GM23338 (cell line): ENCODE results near the gene PLOD3. TPM values are rescaled to one million over a fixed set of nuclear protein-coding genes. Genes with fewer than 3 reads are reported as not detected.

Experiments used
- ATAC-seq: fragments of 200-7000 bp; cut with Tn5 transposase; 3 replicates; pipeline ENCODE4 v1.9.1; 2020
- DNase-seq: peaks from one replicate; pipeline ENCODE4 v3.0.0-alpha.2; 2015; ENCODE audit warnings: low spot score
- H2AFZ ChIP-seq: fragments of 200-600 bp; sonication (generic); 2 replicates; pipeline ENCODE4 v1.8.0; 2016; ENCODE audit warnings: antibody characterized with exemption, mild to moderate bottlenecking, moderate library complexity
- H3F3A ChIP-seq: fragments of 200-600 bp; sonication (generic); replicated peaks from 2 replicates; pipeline ENCODE4 v1.8.0; 2017; ENCODE audit warnings: antibody characterized with exemption, mixed run types, low read depth
- H3K27ac ChIP-seq: fragments of 200-600 bp; sonication (generic); 2 replicates; pipeline ENCODE4 v1.6.1; 2016; ENCODE audit warnings: low read depth
- H3K27me3 ChIP-seq: fragments of 200-600 bp; sonication (generic); 2 replicates; pipeline ENCODE4 v1.8.0; 2016; ENCODE audit warnings: mild to moderate bottlenecking, mixed run types, moderate library complexity; ENCODE audit not compliant: insufficient read depth
- H3K36me3 ChIP-seq: fragments of 200-600 bp; sonication (generic); 2 replicates; pipeline ENCODE4 v1.8.0; 2016; ENCODE audit warnings: mild to moderate bottlenecking; ENCODE audit not compliant: insufficient read depth
- H3K4me1 ChIP-seq: fragments of 200-600 bp; sonication (generic); 2 replicates; pipeline ENCODE4 v1.8.0; 2016; ENCODE audit warnings: mild to moderate bottlenecking, moderate library complexity; ENCODE audit not compliant: insufficient read depth
- H3K4me2 ChIP-seq: fragments of 200-600 bp; sonication (generic); 2 replicates; pipeline ENCODE4 v1.7.1; 2017; ENCODE audit warnings: mixed run types
- H3K4me3 ChIP-seq: fragments of 200-600 bp; sonication (generic); 2 replicates; pipeline ENCODE4 v1.6.1; 2016; ENCODE audit warnings: mixed run types
- H3K79me2 ChIP-seq: fragments of 200-600 bp; sonication (generic); replicated peaks from 2 replicates; pipeline ENCODE4 v1.8.0; 2017; ENCODE audit warnings: mild to moderate bottlenecking; ENCODE audit not compliant: insufficient read depth
- H3K9me2 ChIP-seq: fragments of 200-600 bp; sonication (generic); 2 replicates; pipeline ENCODE4 v1.8.0; 2017; ENCODE audit not compliant: insufficient read depth
- H4K20me1 ChIP-seq: fragments of 200-600 bp; sonication (generic); replicated peaks from 2 replicates; pipeline ENCODE4 v1.8.0; 2017; ENCODE audit warnings: mild to moderate bottlenecking; ENCODE audit not compliant: insufficient read depth
- H3K27ac Mint-ChIP-seq: 2 replicates; pipeline ENCODE4 v1.8.0; 2020; ENCODE audit warnings: inconsistent platforms, mild to moderate bottlenecking, moderate library complexity, mixed read lengths
- H3K27me3 Mint-ChIP-seq: 3 replicates; pipeline ENCODE4 v1.8.0; 2022; ENCODE audit warnings: low read depth, mild to moderate bottlenecking, moderate library complexity, mixed read lengths, inconsistent platforms; ENCODE audit not compliant: insufficient read depth, poor library complexity
- H3K36me3 Mint-ChIP-seq: 3 replicates; pipeline ENCODE4 v1.8.0; 2021; ENCODE audit warnings: low read depth, mild to moderate bottlenecking, inconsistent platforms, moderate library complexity, mixed read lengths
- H3K4me1 Mint-ChIP-seq: 3 replicates; pipeline ENCODE4 v1.8.0; 2020; ENCODE audit warnings: mild to moderate bottlenecking, inconsistent platforms, mixed read lengths
- H3K4me3 Mint-ChIP-seq: 3 replicates; pipeline ENCODE4 v1.8.0; 2021; ENCODE audit warnings: moderate library complexity, mild to moderate bottlenecking, inconsistent platforms, mixed read lengths
- H3K9me3 Mint-ChIP-seq: 3 replicates; pipeline ENCODE4 v1.8.0; 2020; ENCODE audit warnings: moderate library complexity, mild to moderate bottlenecking, inconsistent platforms, mixed read lengths
- CREB1 ChIP-seq: fragments of 250-450 bp; sonication (Bioruptor Pico); IDR thresholded peaks from 2 replicates; pipeline ENCODE4 v1.5.0; 2020; ENCODE audit warnings: low read depth, mild to moderate bottlenecking, moderate library complexity
- EZH2 ChIP-seq: fragments of 200-600 bp; sonication (generic); IDR thresholded peaks from one replicate; pipeline ENCODE4 v1.8.0; 2017; ENCODE audit warnings: antibody characterized with exemption, mild to moderate bottlenecking, low read depth; ENCODE audit not compliant: unreplicated experiment
- EZH2phosphoT487 ChIP-seq: fragments of 200-600 bp; sonication (generic); IDR thresholded peaks from one replicate; pipeline ENCODE4 v1.8.1; 2018; ENCODE audit warnings: antibody characterized with exemption; ENCODE audit not compliant: unreplicated experiment
- JUNB ChIP-seq: IDR thresholded peaks from one replicate; pipeline ENCODE4 v1.6.1; 2016; ENCODE audit warnings: antibody characterized with exemption; ENCODE audit not compliant: unreplicated experiment
- NANOG ChIP-seq: IDR thresholded peaks from 2 replicates; pipeline ENCODE4 v1.6.1; 2016; ENCODE audit warnings: antibody characterized with exemption, borderline replicate concordance
- POLR2AphosphoS5 ChIP-seq: IDR thresholded peaks from 2 replicates; pipeline ENCODE4 v1.6.1; 2016; ENCODE audit warnings: antibody characterized with exemption, low read depth
- STAT1 ChIP-seq: IDR thresholded peaks from one replicate; pipeline ENCODE4 v1.6.1; 2016; ENCODE audit warnings: antibody characterized with exemption; ENCODE audit not compliant: unreplicated experiment
- ZNF114 ChIP-seq: fragments of 250-450 bp; sonication (Bioruptor Pico); IDR thresholded peaks from 2 replicates; pipeline ENCODE4 v1.5.0; 2020; ENCODE audit warnings: mild to moderate bottlenecking, moderate library complexity
- ZNF331 ChIP-seq: fragments of 250-450 bp; sonication (Bioruptor Pico); IDR thresholded peaks from 2 replicates; pipeline ENCODE4 v1.5.0; 2020; ENCODE audit warnings: low read depth, mild to moderate bottlenecking, moderate library complexity
- polyA plus RNA-seq: library from polyadenylated mRNA; unstranded; fragments of >200 nt; fragmentation: Nextera tagmentation; extraction: Ambion mirVana; gene quantifications from 2 replicates; pipeline ENCODE4 v1.2.1, GENCODE V29; 2016
- total RNA-seq: library from RNA; depleted of rRNA; stranded (reverse); fragments of >200 nt; shearing (Covaris generic); gene quantifications from 2 replicates; pipeline ENCODE4 v1.2.3, GENCODE V29; 2014
- TF ChIP-seq, protein P1 (sequence below), 2 experiments: fragments of 200-600 bp in 1 of 2; sonication (generic) in 1 of 2; conservative IDR thresholded peaks; 2 replicates each; pipeline versions ENCODE4 v1.5.1 to v1.6.1; 2016 to 2017; ENCODE audit warnings: antibody characterized with exemption in 2 of 2, low read depth in 2 of 2, mild to moderate bottlenecking in 2 of 2, moderate library complexity in 1 of 2
- TF ChIP-seq, protein P2 (sequence below): IDR thresholded peaks from 2 replicates; pipeline ENCODE4 v1.6.1; 2016; ENCODE audit warnings: antibody characterized with exemption
- TF ChIP-seq, protein P3 (sequence below): fragments of 250-450 bp; sonication (Bioruptor Pico); IDR thresholded peaks from 2 replicates; pipeline ENCODE4 v1.5.0; 2020; ENCODE audit warnings: mild to moderate bottlenecking, moderate library complexity
- TF ChIP-seq, protein P4 (sequence below): IDR thresholded peaks from one replicate; pipeline ENCODE4 v1.6.1; 2018; ENCODE audit warnings: antibody characterized with exemption; ENCODE audit not compliant: unreplicated experiment

PLOD3 gene
- total and polyA plus RNA-seq, 2 experiments from 2014 or later, result 35.2 to 40.7 TPM

DNA sequence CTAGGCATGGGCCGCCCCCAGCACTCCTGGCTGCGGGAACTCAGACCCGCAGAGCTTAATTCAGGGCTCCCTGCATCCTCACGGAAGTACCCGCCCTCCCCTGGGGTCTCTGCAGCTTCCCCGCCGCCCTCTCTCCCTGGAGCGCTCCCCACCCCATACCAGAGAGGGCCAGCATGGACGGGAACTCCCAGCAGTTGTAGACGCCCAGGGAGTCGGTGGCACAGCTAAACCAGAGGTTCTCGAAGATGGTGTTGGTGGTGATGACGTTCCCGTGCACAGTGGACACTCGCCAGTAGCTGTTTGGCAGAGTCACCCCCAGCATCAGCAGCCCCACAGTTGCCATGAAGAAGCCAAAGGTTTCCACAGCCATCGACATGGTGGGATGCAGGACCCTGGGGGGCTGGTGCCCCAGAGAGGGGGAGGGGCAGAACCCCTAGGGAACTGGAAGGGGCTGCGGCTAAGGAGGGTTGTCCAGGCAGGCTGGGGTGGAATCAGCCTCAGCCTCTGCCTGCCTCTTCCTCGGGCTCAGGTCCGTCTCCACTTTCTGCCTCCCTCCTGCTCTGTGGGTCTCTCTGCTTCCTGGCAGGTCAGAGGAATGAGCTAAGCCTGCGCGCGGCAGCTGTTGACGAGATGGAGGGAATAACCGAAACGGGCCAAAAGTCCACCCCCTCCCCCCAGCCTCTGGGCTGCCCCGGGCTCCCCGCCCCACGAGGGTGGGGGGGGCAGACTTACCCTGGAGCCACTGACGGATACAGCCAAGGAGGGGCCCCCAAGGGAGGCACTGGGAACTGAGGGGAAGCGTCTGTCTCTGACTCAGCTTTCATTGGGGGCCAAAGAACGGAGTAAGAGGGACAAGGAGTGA is 20.1 kb upstream of the PLOD3 start, which contains the start of gene CLDN15:
TSS of gene CLDN15 (minus strand) at position 597 of the 862 bp plus-strand sequence. CDS start at position 376, 221 bp downstream.
- peaks cover 26% of the 10 kb centered on the region for H3F3A ChIP-seq
- no peak within 1 kb of the TSS for H3K4me3 ChIP-seq
- H4K20me1 ChIP-seq, result no peaks in the 10 kb centered on the region; the same call in 1 of the 2 replicates
- H3K27me3 ChIP-seq, result no peaks in the 10 kb centered on the region
- Mint-ChIP-seq H3K36me3 (peaks cover 14% of the 10 kb centered on the region), H3K4me1 (peaks cover 23% of the 10 kb centered on the region), H3K27ac (peak within 1 kb of the TSS; percentile 59; the same call in 1 of the 2 replicates), H3K4me3 (no peak within 1 kb of the TSS; the same call in 2 of the 3 replicates), H3K9me3 (no peaks in the 10 kb centered on the region), H3K27me3 (peaks cover 15% of the 10 kb centered on the region)
- H3K4me2 ChIP-seq, result peak within 1 kb of the TSS; percentile 65
- H3K36me3 ChIP-seq, result no peaks in the 10 kb centered on the region
- H3K4me1 ChIP-seq, result peaks cover 36% of the 10 kb centered on the region
- H3K9me2 ChIP-seq, result no peaks in the 10 kb centered on the region
- TF ChIP-seq CREB1 (CRISPR knock-in tag) (no peak), EZH2 (no peak), JUNB (no peak), ZNF331 (CRISPR knock-in tag) (no peak), STAT1 (no peak), ZNF114 (CRISPR knock-in tag) (no peak), EZH2phosphoT487 (no peak), POLR2AphosphoS5 (no peak), NANOG (no peak)
- TF ChIP-seq, protein P1, sequence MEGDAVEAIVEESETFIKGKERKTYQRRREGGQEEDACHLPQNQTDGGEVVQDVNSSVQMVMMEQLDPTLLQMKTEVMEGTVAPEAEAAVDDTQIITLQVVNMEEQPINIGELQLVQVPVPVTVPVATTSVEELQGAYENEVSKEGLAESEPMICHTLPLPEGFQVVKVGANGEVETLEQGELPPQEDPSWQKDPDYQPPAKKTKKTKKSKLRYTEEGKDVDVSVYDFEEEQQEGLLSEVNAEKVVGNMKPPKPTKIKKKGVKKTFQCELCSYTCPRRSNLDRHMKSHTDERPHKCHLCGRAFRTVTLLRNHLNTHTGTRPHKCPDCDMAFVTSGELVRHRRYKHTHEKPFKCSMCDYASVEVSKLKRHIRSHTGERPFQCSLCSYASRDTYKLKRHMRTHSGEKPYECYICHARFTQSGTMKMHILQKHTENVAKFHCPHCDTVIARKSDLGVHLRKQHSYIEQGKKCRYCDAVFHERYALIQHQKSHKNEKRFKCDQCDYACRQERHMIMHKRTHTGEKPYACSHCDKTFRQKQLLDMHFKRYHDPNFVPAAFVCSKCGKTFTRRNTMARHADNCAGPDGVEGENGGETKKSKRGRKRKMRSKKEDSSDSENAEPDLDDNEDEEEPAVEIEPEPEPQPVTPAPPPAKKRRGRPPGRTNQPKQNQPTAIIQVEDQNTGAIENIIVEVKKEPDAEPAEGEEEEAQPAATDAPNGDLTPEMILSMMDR (conservative IDR thresholded peaks at IDR 0.05; ENCODE audit: low read depth in 2 of 2), result no peak
- TF ChIP-seq, protein P2, sequence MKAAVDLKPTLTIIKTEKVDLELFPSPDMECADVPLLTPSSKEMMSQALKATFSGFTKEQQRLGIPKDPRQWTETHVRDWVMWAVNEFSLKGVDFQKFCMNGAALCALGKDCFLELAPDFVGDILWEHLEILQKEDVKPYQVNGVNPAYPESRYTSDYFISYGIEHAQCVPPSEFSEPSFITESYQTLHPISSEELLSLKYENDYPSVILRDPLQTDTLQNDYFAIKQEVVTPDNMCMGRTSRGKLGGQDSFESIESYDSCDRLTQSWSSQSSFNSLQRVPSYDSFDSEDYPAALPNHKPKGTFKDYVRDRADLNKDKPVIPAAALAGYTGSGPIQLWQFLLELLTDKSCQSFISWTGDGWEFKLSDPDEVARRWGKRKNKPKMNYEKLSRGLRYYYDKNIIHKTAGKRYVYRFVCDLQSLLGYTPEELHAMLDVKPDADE, result no peak
- TF ChIP-seq, protein P3, sequence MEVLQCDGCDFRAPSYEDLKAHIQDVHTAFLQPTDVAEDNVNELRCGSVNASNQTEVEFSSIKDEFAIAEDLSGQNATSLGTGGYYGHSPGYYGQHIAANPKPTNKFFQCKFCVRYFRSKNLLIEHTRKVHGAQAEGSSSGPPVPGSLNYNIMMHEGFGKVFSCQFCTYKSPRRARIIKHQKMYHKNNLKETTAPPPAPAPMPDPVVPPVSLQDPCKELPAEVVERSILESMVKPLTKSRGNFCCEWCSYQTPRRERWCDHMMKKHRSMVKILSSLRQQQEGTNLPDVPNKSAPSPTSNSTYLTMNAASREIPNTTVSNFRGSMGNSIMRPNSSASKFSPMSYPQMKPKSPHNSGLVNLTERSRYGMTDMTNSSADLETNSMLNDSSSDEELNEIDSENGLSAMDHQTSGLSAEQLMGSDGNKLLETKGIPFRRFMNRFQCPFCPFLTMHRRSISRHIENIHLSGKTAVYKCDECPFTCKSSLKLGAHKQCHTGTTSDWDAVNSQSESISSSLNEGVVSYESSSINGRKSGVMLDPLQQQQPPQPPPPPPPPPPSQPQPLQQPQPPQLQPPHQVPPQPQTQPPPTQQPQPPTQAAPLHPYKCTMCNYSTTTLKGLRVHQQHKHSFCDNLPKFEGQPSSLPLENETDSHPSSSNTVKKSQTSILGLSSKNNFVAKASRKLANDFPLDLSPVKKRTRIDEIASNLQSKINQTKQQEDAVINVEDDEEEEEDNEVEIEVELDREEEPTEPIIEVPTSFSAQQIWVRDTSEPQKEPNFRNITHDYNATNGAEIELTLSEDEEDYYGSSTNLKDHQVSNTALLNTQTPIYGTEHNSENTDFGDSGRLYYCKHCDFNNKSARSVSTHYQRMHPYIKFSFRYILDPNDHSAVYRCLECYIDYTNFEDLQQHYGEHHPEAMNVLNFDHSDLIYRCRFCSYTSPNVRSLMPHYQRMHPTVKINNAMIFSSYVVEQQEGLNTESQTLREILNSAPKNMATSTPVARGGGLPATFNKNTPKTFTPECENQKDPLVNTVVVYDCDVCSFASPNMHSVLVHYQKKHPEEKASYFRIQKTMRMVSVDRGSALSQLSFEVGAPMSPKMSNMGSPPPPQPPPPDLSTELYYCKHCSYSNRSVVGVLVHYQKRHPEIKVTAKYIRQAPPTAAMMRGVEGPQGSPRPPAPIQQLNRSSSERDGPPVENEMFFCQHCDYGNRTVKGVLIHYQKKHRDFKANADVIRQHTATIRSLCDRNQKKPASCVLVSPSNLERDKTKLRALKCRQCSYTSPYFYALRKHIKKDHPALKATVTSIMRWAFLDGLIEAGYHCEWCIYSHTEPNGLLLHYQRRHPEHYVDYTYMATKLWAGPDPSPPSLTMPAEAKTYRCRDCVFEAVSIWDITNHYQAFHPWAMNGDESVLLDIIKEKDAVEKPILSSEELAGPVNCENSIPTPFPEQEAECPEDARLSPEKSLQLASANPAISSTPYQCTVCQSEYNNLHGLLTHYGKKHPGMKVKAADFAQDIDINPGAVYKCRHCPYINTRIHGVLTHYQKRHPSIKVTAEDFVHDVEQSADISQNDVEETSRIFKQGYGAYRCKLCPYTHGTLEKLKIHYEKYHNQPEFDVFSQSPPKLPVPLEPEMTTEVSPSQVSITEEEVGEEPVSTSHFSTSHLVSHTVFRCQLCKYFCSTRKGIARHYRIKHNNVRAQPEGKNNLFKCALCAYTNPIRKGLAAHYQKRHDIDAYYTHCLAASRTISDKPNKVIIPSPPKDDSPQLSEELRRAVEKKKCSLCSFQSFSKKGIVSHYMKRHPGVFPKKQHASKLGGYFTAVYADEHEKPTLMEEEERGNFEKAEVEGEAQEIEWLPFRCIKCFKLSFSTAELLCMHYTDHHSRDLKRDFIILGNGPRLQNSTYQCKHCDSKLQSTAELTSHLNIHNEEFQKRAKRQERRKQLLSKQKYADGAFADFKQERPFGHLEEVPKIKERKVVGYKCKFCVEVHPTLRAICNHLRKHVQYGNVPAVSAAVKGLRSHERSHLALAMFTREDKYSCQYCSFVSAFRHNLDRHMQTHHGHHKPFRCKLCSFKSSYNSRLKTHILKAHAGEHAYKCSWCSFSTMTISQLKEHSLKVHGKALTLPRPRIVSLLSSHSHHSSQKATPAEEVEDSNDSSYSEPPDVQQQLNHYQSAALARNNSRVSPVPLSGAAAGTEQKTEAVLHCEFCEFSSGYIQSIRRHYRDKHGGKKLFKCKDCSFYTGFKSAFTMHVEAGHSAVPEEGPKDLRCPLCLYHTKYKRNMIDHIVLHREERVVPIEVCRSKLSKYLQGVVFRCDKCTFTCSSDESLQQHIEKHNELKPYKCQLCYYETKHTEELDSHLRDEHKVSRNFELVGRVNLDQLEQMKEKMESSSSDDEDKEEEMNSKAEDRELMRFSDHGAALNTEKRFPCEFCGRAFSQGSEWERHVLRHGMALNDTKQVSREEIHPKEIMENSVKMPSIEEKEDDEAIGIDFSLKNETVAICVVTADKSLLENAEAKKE, result no peak
- TF ChIP-seq, protein P4, sequence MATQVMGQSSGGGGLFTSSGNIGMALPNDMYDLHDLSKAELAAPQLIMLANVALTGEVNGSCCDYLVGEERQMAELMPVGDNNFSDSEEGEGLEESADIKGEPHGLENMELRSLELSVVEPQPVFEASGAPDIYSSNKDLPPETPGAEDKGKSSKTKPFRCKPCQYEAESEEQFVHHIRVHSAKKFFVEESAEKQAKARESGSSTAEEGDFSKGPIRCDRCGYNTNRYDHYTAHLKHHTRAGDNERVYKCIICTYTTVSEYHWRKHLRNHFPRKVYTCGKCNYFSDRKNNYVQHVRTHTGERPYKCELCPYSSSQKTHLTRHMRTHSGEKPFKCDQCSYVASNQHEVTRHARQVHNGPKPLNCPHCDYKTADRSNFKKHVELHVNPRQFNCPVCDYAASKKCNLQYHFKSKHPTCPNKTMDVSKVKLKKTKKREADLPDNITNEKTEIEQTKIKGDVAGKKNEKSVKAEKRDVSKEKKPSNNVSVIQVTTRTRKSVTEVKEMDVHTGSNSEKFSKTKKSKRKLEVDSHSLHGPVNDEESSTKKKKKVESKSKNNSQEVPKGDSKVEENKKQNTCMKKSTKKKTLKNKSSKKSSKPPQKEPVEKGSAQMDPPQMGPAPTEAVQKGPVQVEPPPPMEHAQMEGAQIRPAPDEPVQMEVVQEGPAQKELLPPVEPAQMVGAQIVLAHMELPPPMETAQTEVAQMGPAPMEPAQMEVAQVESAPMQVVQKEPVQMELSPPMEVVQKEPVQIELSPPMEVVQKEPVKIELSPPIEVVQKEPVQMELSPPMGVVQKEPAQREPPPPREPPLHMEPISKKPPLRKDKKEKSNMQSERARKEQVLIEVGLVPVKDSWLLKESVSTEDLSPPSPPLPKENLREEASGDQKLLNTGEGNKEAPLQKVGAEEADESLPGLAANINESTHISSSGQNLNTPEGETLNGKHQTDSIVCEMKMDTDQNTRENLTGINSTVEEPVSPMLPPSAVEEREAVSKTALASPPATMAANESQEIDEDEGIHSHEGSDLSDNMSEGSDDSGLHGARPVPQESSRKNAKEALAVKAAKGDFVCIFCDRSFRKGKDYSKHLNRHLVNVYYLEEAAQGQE, result no peak
- peak within 1 kb of the TSS; percentile 72 for H3K27ac ChIP-seq
- peaks cover 9% of the 10 kb centered on the region for H3K79me2 ChIP-seq
- ATAC-seq (no peak), DNase-seq (no peak)
- H2AFZ ChIP-seq, result no peak within 1 kb of the TSS
